Nephron (organoid): ENCODE measurements around the gene UBA52.
A peak's percentile ranks its signal among the peaks of the same experiment; 100 is the strongest.

ENCODE experiments used
- H3K27ac Mint-ChIP-seq, 3 experiments: 2 replicates each; pipeline ENCODE4 v1.8.0; 2020; ENCODE audit warnings: mixed read lengths in 3 of 3, mild to moderate bottlenecking in 2 of 3, moderate library complexity in 1 of 3
- H3K27me3 Mint-ChIP-seq: 2 replicates; pipeline ENCODE4 v1.8.0; 2021; ENCODE audit warnings: low read depth, mild to moderate bottlenecking, moderate library complexity, mixed read lengths
- H3K36me3 Mint-ChIP-seq: 2 replicates; pipeline ENCODE4 v1.8.0; 2020; ENCODE audit warnings: low read depth, mixed read lengths
- H3K4me1 Mint-ChIP-seq: 2 replicates; pipeline ENCODE4 v1.8.0; 2020; ENCODE audit warnings: mixed read lengths
- H3K4me3 Mint-ChIP-seq, 3 experiments: 2 replicates each; pipeline ENCODE4 v1.8.0; 2020; ENCODE audit warnings: mild to moderate bottlenecking in 3 of 3, mixed read lengths in 3 of 3, moderate library complexity in 2 of 3
- H3K9me3 Mint-ChIP-seq: 2 replicates; pipeline ENCODE4 v1.8.0; 2020; ENCODE audit warnings: mixed read lengths
- TF ChIP-seq, protein P1 (sequence below), 3 experiments: fragments of 200-600 bp; sonication (generic); IDR thresholded peaks; one replicate each; pipeline ENCODE4 v1.5.0; 2021; ENCODE audit warnings: antibody characterized with exemption in 3 of 3; ENCODE audit not compliant: unreplicated experiment in 3 of 3

UBA52 gene

DNA sequence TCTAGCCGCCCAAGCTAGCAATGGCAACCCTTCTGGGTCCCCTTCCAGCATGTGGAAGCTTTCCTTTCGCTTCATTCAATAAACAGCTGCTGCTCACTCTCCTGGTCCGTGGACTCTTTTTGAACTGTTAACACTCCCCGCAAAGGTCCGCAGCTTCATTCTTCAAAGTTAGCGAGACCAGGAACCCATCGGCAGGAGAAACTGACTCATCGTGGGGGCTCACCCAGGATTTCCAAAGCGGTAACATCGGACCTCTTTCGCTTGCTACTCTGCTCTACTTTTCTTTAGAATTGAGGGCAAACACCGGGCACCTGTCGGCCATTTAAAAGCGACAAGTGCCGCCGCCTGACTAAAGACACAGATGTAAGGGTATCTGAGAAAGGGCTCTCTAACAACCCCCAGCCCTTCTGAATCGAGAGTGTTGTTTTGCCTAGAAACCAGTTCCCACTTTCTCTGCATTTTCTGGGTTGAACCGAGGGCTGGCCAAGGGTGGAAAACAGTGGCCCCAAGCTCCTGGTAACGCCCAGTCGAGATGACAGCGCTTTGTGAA is 5.8 kb downstream of the UBA52 start:
- TF ChIP-seq, protein P1, sequence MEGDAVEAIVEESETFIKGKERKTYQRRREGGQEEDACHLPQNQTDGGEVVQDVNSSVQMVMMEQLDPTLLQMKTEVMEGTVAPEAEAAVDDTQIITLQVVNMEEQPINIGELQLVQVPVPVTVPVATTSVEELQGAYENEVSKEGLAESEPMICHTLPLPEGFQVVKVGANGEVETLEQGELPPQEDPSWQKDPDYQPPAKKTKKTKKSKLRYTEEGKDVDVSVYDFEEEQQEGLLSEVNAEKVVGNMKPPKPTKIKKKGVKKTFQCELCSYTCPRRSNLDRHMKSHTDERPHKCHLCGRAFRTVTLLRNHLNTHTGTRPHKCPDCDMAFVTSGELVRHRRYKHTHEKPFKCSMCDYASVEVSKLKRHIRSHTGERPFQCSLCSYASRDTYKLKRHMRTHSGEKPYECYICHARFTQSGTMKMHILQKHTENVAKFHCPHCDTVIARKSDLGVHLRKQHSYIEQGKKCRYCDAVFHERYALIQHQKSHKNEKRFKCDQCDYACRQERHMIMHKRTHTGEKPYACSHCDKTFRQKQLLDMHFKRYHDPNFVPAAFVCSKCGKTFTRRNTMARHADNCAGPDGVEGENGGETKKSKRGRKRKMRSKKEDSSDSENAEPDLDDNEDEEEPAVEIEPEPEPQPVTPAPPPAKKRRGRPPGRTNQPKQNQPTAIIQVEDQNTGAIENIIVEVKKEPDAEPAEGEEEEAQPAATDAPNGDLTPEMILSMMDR (IDR thresholded peaks at IDR 0.05; ENCODE audit: unreplicated experiment in 3 of 3), result no peak
- Mint-ChIP-seq H3K27ac (no peak overlapping the region), H3K4me1 (peaks cover 7% of the 10 kb centered on the region), H3K36me3 (peaks cover 29% of the 10 kb centered on the region), H3K9me3 (no peaks in the 10 kb centered on the region), H3K27me3 (no peaks in the 10 kb centered on the region), H3K4me3 (no peak overlapping the region)

DNA sequence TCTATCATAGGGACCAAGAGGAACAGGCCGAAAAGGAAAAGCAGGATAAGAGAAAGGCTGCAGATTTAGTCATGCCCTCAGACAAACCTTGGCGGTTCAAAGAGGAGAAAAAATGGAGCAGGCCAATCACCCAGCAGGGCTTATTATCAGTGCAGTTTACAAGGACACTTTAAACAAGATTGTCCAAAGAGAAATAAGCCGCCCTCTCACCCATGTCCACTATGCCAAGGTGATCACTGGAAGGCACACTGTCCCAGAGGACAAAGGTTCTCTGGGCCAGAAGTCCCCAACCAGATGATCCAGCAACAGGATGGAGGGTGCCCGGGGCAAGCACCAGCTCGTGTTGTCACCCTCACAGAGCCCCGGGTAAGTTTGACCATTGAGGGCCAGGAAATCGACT is 8.7 kb downstream of the UBA52 start:
- Mint-ChIP-seq H3K36me3 (peaks cover 11% of the 10 kb centered on the region), H3K4me1 (no peaks in the 10 kb centered on the region), H3K27ac (no peak overlapping the region), H3K4me3 (no peak overlapping the region), H3K9me3 (no peaks in the 10 kb centered on the region), H3K27me3 (peaks cover 6% of the 10 kb centered on the region)
- TF ChIP-seq, protein P1 (IDR thresholded peaks at IDR 0.05; ENCODE audit: unreplicated experiment in 3 of 3), result no peak

DNA sequence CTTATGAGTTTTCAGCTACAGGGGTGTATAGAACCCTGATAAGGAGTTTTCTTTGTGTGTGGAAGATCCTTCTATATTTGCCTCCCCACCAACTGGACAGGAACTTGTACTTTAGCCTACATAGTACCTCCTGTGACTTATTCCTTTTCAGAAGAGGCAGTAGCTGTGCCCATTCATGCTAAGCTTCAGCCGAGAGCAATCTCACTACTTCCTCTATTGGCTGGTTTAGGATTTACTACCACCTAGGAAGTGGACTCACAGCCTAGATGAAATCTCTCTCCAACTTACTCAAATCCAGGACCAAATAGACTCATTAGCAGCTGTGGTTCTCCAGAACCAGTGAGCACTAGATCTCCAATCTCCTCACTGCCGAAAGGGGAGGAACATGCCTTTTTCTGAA is 14.6 kb downstream of the UBA52 start:
- no peaks in the 10 kb centered on the region for H3K36me3 Mint-ChIP-seq
- peaks cover 20% of the 10 kb centered on the region for H3K4me1 Mint-ChIP-seq
- H3K27me3 Mint-ChIP-seq, result peaks cover 18% of the 10 kb centered on the region
- H3K4me3 Mint-ChIP-seq, result peak overlapping the region; percentile 1 to 73 (median 63)
- TF ChIP-seq, protein P1 (IDR thresholded peaks at IDR 0.05; ENCODE audit: unreplicated experiment in 3 of 3), result no peak
- peak overlapping the region in 2 of 3 experiments; percentile 53 to 69 for H3K27ac Mint-ChIP-seq
- H3K9me3 Mint-ChIP-seq, result no peaks in the 10 kb centered on the region

DNA sequence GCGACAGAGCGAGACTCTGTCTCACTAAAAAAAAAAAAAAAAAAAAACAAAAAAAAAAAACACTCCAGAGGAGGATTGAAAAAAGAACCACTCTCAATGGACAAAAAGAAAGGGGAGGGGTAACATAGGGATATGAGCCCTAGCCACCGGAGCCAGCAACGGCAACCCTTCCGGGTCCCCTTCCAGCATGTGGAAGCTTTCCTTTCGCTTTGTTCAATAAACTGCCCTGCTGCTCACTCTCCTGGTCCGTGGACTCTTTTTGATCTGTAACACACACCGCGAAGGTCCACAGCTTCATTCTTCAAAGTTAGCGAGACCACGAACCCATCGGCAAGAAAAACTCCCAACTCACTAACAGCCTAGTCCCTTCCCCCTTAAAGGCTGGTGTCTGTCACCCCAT is 15.9 kb downstream of the UBA52 start:
- Mint-ChIP-seq H3K9me3 (no peaks in the 10 kb centered on the region), H3K27me3 (peaks cover 18% of the 10 kb centered on the region), H3K36me3 (no peaks in the 10 kb centered on the region), H3K4me1 (peaks cover 20% of the 10 kb centered on the region), H3K27ac (peak overlapping the region; percentile 82 to 96 (median 83)), H3K4me3 (peak overlapping the region; percentile 45 to 90 (median 86))
- TF ChIP-seq, protein P1 (IDR thresholded peaks at IDR 0.05; ENCODE audit: unreplicated experiment in 3 of 3), result no peak

DNA sequence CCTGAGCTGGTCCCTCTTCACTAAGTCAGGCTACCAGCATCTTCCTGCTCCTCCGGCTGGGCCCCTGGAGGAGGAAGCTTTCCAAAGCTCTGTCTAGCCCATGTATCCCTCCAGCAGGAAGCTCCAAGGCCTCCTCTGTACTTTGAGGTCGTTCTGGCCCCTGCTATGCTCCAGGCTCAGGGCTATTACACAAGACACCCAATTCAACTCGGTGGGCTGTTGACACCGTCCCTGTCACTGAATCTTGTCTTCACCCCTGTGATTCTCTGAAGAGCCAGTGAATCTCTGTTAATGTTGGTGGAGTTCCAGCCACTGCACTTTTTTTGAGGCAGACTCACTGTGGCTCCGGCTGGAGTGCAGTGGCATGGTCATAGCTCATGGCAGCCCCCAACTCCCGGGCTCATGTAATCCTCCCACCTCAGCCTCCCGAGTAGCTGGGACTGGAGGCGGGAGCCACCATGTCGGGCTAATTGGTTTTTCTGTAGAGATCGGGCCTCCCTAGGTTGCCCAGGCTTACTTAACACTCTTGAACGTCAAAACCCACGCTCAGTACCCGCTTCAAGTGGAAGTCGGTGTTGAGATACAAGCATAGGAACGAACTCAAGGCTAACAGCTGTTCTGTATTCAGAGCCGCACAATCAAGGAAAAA is 16.4 kb downstream of the UBA52 start:
- Mint-ChIP-seq H3K36me3 (no peaks in the 10 kb centered on the region), H3K27me3 (peaks cover 18% of the 10 kb centered on the region), H3K4me3 (peak overlapping the region; percentile 86 to 90 (median 87)), H3K27ac (peak overlapping the region; percentile 82 to 96 (median 83)), H3K9me3 (no peaks in the 10 kb centered on the region), H3K4me1 (peaks cover 20% of the 10 kb centered on the region)
- TF ChIP-seq, protein P1 (IDR thresholded peaks at IDR 0.05; ENCODE audit: unreplicated experiment in 3 of 3), result no peak
